B cell (primary cell): ENCODE results near the gene NHP2. TPM values are rescaled to one million over a fixed set of nuclear protein-coding genes. Genes with fewer than 3 reads are reported as not detected.

ENCODE experiments used
- ATAC-seq: fragments of 200-7000 bp; cut with Tn5 transposase; one replicate; pipeline ENCODE4 v1.10.0; 2021; ENCODE audit warnings: low read depth, mild to moderate bottlenecking, moderate number of reproducible peaks, moderate library complexity
- CTCF ChIA-PET: fragments of 350-600 bp; sonication (Branson Sonifier 250); formaldehyde crosslinking; loops from one replicate; lab custom pipeline; 2021; ENCODE audit warnings: antibody characterized with exemption, inconsistent platforms; lab: Charles Lee
- POLR2A ChIA-PET: fragments of 350-600 bp; sonication (Branson Sonifier 250); formaldehyde crosslinking; loops from one replicate; lab custom pipeline; 2021; ENCODE audit warnings: antibody characterized with exemption; lab: Charles Lee
- DNase-seq: peaks from one replicate; pipeline ENCODE4 v3.0.0; 2013
- H2AFZ ChIP-seq: 2 replicates; pipeline ENCODE4 v1.6.1; 2012; ENCODE audit warnings: mild to moderate bottlenecking, low read depth, low read length; ENCODE audit not compliant: insufficient read depth, poor library complexity, severe bottlenecking
- H3K27ac ChIP-seq, 2 donors: 1 replicate in 1 of 2; 2 replicates in 1 of 2; pipeline ENCODE4 v1.5.1; 2012 to 2013; ENCODE audit warnings: low read length in 2 of 2, mild to moderate bottlenecking in 2 of 2, moderate library complexity in 1 of 2
- H3K27me3 ChIP-seq, 4 experiments: fragments of 200-600 bp in 1 of 4; sonication (generic) in 1 of 4; replicated peaks in 1 of 4; 1 replicate in 2 of 4; 2 replicates in 2 of 4; pipeline versions ENCODE4 v1.6.1 to v1.7.0; 2013 to 2016; ENCODE audit warnings: low read length in 3 of 4, mild to moderate bottlenecking in 2 of 4, mixed read lengths in 1 of 4, moderate library complexity in 1 of 4; ENCODE audit not compliant: insufficient read depth in 4 of 4, control insufficient read depth in 3 of 4; ENCODE audit errors: control extremely low read depth in 1 of 4
- H3K36me3 ChIP-seq, 2 experiments: replicated peaks in 1 of 2; 1 replicate in 1 of 2; 2 replicates in 1 of 2; pipeline versions ENCODE4 v1.6.1 to v1.7.1; 2013; ENCODE audit warnings: low read length in 1 of 2; ENCODE audit not compliant: insufficient read depth in 2 of 2, control insufficient read depth in 1 of 2; ENCODE audit errors: control extremely low read depth in 1 of 2, extremely low read depth in 1 of 2
- H3K4me1 ChIP-seq, 2 donors: fragments of 200-600 bp in 1 of 2; sonication (generic) in 1 of 2; 1 replicate in 1 of 2; 2 replicates in 1 of 2; pipeline versions ENCODE4 v1.5.1 to v1.6.1; 2013 to 2017; ENCODE audit warnings: low read length in 2 of 2; ENCODE audit not compliant: control insufficient read depth in 2 of 2, insufficient read depth in 2 of 2
- H3K4me2 ChIP-seq: replicated peaks from 2 replicates; pipeline ENCODE3; 2012; ENCODE audit warnings: mild to moderate bottlenecking, low read depth, low read length; ENCODE audit not compliant: poor library complexity, severe bottlenecking
- H3K4me3 ChIP-seq, 5 experiments: fragments of 200-600 bp in 1 of 5; sonication (generic) in 1 of 5; 1 replicate in 3 of 5; 2 replicates in 2 of 5; pipeline versions ENCODE4 v1.5.1 to v1.7.0; 2011 to 2016; ENCODE audit warnings: low read length in 4 of 5, mild to moderate bottlenecking in 4 of 5, low read depth in 2 of 5, control low read depth in 1 of 5, moderate library complexity in 1 of 5; ENCODE audit not compliant: insufficient read depth in 1 of 5; ENCODE audit errors: control extremely low read depth in 1 of 5, extremely low read depth in 1 of 5
- H3K79me2 ChIP-seq: fragments of 200-600 bp; sonication (generic); one replicate; pipeline ENCODE4 v1.6.0; 2016; ENCODE audit warnings: low read length; ENCODE audit not compliant: control insufficient read depth, insufficient read depth
- H3K9ac ChIP-seq: fragments of 200-600 bp; sonication (generic); 2 replicates; pipeline ENCODE4 v1.6.1; 2017; ENCODE audit warnings: mild to moderate bottlenecking, low read length, moderate library complexity
- H3K9me3 ChIP-seq, 3 donors: one replicate each; pipeline versions ENCODE4 v1.6.1 to v1.7.1; 2013; ENCODE audit warnings: low read length in 2 of 3; ENCODE audit not compliant: control insufficient read depth in 2 of 3, insufficient read depth in 1 of 3; ENCODE audit errors: control extremely low read depth in 1 of 3
- H4K20me1 ChIP-seq: 2 replicates; pipeline ENCODE4 v1.6.0; 2012; ENCODE audit warnings: mild to moderate bottlenecking, low read length; ENCODE audit not compliant: insufficient read depth, control insufficient read depth, poor library complexity, severe bottlenecking
- H3K27ac Mint-ChIP-seq: one replicate; pipeline ENCODE4 v1.8.0; 2021; ENCODE audit warnings: mixed read lengths
- H3K27me3 Mint-ChIP-seq: one replicate; pipeline ENCODE4 v1.8.0; 2021; ENCODE audit warnings: mixed read lengths
- H3K4me1 Mint-ChIP-seq: one replicate; pipeline ENCODE4 v1.8.0; 2021; ENCODE audit warnings: mixed read lengths
- H3K4me3 Mint-ChIP-seq: one replicate; pipeline ENCODE4 v1.8.0; 2021; ENCODE audit warnings: mixed read lengths
- H3K9me3 Mint-ChIP-seq: one replicate; pipeline ENCODE4 v1.8.0; 2022; ENCODE audit warnings: mixed read lengths; ENCODE audit not compliant: insufficient read depth
- CTCF ChIP-seq: fragments of 200-600 bp; IDR thresholded peaks from one replicate; pipeline ENCODE4 v1.8.0; 2022; ENCODE audit warnings: antibody characterized with exemption, mild to moderate bottlenecking
- EZH2 ChIP-seq: IDR thresholded peaks from 2 replicates; pipeline ENCODE4 v1.6.1; 2012; ENCODE audit warnings: borderline replicate concordance, low read depth, mild to moderate bottlenecking, moderate library complexity, low read length; ENCODE audit not compliant: insufficient read depth, poor library complexity, severe bottlenecking
- WGBS: methylation state at CpG from one replicate; pipeline ENCODE4 v1.1.5; 2013; ENCODE audit warnings: missing lambda C conversion rate; ENCODE audit not compliant: insufficient coverage; 5-methylcytosine and 5-hydroxymethylcytosine counted together
- intact Hi-C: fragments of 100-400 bp; cut with micrococcal nuclease; formaldehyde crosslinking; loops from one replicate; pipeline ENCODE4 v1.10.0; 2022
- polyA plus RNA-seq: library from polyadenylated mRNA; depleted of rRNA; stranded (reverse); fragments of >200 nt; gene quantifications from 2 replicates; pipeline ENCODE4 v1.2.3, GENCODE V29; 2012
- total RNA-seq, 2 donors: library from RNA; stranded (reverse); fragments of 120-200 nt in 1 of 2; gene quantifications; 1 replicate in 1 of 2; 2 replicates in 1 of 2; pipeline versions ENCODE4 v1.2.3 to v1.2.4, GENCODE V29; 2013 to 2022

Gene NHP2
- total and polyA plus RNA-seq, 2 donors (not counting 1 experiment from before 2014, with no cell fraction given), result 66.0 to 99.8 TPM

- ATAC-seq, result no peak
- H3K27me3 ChIP-seq, result no peaks in the 10 kb centered on the region
- Mint-ChIP-seq H3K4me1 (peaks cover 59% of the 10 kb centered on the region), H3K27ac (peak overlapping the region; percentile 42), H3K4me3 (peak overlapping the region; percentile 5), H3K27me3 (no peaks in the 10 kb centered on the region), H3K9me3 (no peaks in the 10 kb centered on the region)
- H3K36me3 ChIP-seq, result no peaks in the 10 kb centered on the region
- 85% methylated on average over 3 of the region's 3 CpGs for WGBS
- peaks cover 20% of the 10 kb centered on the region for H4K20me1 ChIP-seq
- H3K9me3 ChIP-seq, result no peaks in the 10 kb centered on the region
- no peak overlapping the region for H3K4me3 ChIP-seq
- no peak overlapping the region for H3K4me2 ChIP-seq
- POLR2A ChIA-PET, result no interaction called here
- H3K4me1 ChIP-seq, result peaks cover 45 to 54% of the 10 kb centered on the region in 2 donors
- no peak overlapping the region for H3K27ac ChIP-seq
- TF ChIP-seq CTCF (no peak), EZH2 (no peak)
- H2AFZ ChIP-seq, result no peak overlapping the region
- peak; percentile 6 for DNase-seq
- CTCF ChIA-PET, result interaction anchor here (1.6 to 2.4 kb wide), 2 partner anchors 9 to 36 kb away, joined by 4 to 15 read pairs; no protein-coding TSS in a partner anchor
- H3K79me2 ChIP-seq, result no peaks in the 10 kb centered on the region
- no peak overlapping the region for H3K9ac ChIP-seq
- intact Hi-C loops, result loop anchor here (10.0 kb wide), 1 partner anchor 797 kb away; the partner anchor contains the start of gene MXD3
These were observed 41.8 kb downstream of the NHP2 start for GRCh38 chr5:178111925-178112324.

GRCh38 chr5:178110511-178110910 lies 43.2 kb downstream of the NHP2 start:
- 91% methylated on average over 9 of the region's 9 CpGs for whole genome bisulfite sequencing
- no peak overlapping the region for H3K9ac ChIP-seq
- Mint-ChIP-seq H3K9me3 (no peaks in the 10 kb centered on the region), H3K27ac (no peak overlapping the region), H3K4me1 (peaks cover 51% of the 10 kb centered on the region), H3K4me3 (no peak overlapping the region), H3K27me3 (no peaks in the 10 kb centered on the region)
- no peak overlapping the region for H3K4me3 ChIP-seq
- ATAC-seq, result no peak
- H3K27me3 ChIP-seq, result no peaks in the 10 kb centered on the region
- H3K9me3 ChIP-seq, result no peaks in the 10 kb centered on the region
- peaks cover 12% of the 10 kb centered on the region for H4K20me1 ChIP-seq
- ChIA-PET CTCF (interaction anchor here (0.9 to 2.4 kb wide), 5 partner anchors 11 to 43 kb away, joined by 3 to 15 read pairs (median 5); partner anchors contain the start of gene NHP2), POLR2A (interaction anchor here (1.2 kb wide), 1 partner anchor 10 kb away, joined by 5 read pairs; no protein-coding TSS in a partner anchor)
- no peak overlapping the region for H2AFZ ChIP-seq
- no peak overlapping the region for H3K27ac ChIP-seq
- no peak overlapping the region for H3K4me2 ChIP-seq
- TF ChIP-seq EZH2 (no peak), CTCF (no peak)
- H3K36me3 ChIP-seq, result no peaks in the 10 kb centered on the region
- intact Hi-C loops, result loop anchor here (10.0 kb wide), 1 partner anchor 796 kb away; the partner anchor contains the start of gene MXD3
- DNase-seq, result peak; percentile 21
- peaks cover 31 to 44% of the 10 kb centered on the region in 2 donors for H3K4me1 ChIP-seq
- H3K79me2 ChIP-seq, result no peaks in the 10 kb centered on the region
